Panc1 (cell line): ENCODE measurements around the gene ZBTB20.

Experiments used
- POLR2AphosphoS5 ChIP-seq: IDR thresholded peaks from 2 replicates; pipeline ENCODE4 v1.6.1; 2012; ENCODE audit warnings: mild to moderate bottlenecking, low read depth, low read length, moderate library complexity
- TCF7L2 ChIP-seq: IDR thresholded peaks from 2 replicates; pipeline ENCODE4 v1.6.1; 2011; ENCODE audit warnings: mild to moderate bottlenecking, low read depth, low read length, inconsistent platforms
- TF ChIP-seq, protein P1 (sequence below): fragments of 450-650 bp; IDR thresholded peaks from 2 replicates; pipeline ENCODE4 v1.5.1; 2017; ENCODE audit warnings: mild to moderate bottlenecking

DNA sequence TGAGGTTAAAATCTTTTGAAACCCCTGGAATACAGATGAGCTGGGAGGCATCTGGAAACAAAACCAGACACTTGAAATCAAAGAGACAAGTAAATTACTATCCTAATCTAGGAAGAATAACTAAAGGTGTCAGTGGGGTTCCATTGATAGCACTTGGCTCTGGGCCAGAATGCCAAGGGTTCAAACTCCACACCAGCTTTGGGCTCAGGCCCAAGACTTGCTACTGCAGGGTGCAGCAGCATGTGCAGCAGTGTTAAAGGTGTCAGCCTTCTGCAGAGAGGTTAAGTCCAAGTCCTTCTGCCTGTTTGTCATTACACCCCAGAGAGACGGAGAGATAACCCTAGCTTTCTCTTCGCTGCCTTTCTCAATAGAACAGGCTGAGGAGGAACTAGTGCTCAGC is 579.3 kb downstream of the ZBTB20 start:
- TF ChIP-seq, protein P1, sequence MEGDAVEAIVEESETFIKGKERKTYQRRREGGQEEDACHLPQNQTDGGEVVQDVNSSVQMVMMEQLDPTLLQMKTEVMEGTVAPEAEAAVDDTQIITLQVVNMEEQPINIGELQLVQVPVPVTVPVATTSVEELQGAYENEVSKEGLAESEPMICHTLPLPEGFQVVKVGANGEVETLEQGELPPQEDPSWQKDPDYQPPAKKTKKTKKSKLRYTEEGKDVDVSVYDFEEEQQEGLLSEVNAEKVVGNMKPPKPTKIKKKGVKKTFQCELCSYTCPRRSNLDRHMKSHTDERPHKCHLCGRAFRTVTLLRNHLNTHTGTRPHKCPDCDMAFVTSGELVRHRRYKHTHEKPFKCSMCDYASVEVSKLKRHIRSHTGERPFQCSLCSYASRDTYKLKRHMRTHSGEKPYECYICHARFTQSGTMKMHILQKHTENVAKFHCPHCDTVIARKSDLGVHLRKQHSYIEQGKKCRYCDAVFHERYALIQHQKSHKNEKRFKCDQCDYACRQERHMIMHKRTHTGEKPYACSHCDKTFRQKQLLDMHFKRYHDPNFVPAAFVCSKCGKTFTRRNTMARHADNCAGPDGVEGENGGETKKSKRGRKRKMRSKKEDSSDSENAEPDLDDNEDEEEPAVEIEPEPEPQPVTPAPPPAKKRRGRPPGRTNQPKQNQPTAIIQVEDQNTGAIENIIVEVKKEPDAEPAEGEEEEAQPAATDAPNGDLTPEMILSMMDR: no peak
- TF ChIP-seq TCF7L2 (no peak), POLR2AphosphoS5 (no peak)
